H9 (cell line): ENCODE data around the gene ANKRD52. TPM values are rescaled to one million over a fixed set of nuclear protein-coding genes. Genes with fewer than 3 reads are reported as not detected.

ENCODE experiments used
- DNase-seq: peaks from one replicate; pipeline ENCODE4 v3.0.0-alpha.2; 2017
- H2AFZ ChIP-seq: one replicate; pipeline ENCODE4 v1.6.1; 2013; ENCODE audit warnings: mild to moderate bottlenecking, low read length, control low read depth, moderate library complexity
- H2AK5ac ChIP-seq: 2 replicates; pipeline ENCODE4 v1.6.1; 2013; ENCODE audit warnings: low read length, control low read depth, mixed read lengths; ENCODE audit not compliant: insufficient read length
- H2BK120ac ChIP-seq: one replicate; pipeline ENCODE4 v1.6.1; 2013; ENCODE audit warnings: low read depth, mild to moderate bottlenecking, low read length, control low read depth, inconsistent platforms; ENCODE audit not compliant: poor library complexity, severe bottlenecking
- H2BK12ac ChIP-seq: 2 replicates; pipeline ENCODE4 v1.6.1; 2013; ENCODE audit warnings: low read length, control low read depth, mixed read lengths, low read depth; ENCODE audit not compliant: insufficient read length
- H2BK15ac ChIP-seq: 2 replicates; pipeline ENCODE4 v1.6.1; 2013; ENCODE audit warnings: low read depth, low read length, control low read depth
- H2BK20ac ChIP-seq: one replicate; pipeline ENCODE4 v1.6.1; 2013; ENCODE audit warnings: low read depth, mild to moderate bottlenecking, low read length, control low read depth, inconsistent platforms; ENCODE audit not compliant: poor library complexity, severe bottlenecking
- H2BK5ac ChIP-seq: 2 replicates; pipeline ENCODE4 v1.6.1; 2013; ENCODE audit warnings: low read length, control low read depth, mixed read lengths; ENCODE audit not compliant: insufficient read length
- H3K14ac ChIP-seq: 2 replicates; pipeline ENCODE4 v1.6.1; 2013; ENCODE audit warnings: low read length, control low read depth; ENCODE audit not compliant: insufficient read depth
- H3K18ac ChIP-seq: 2 replicates; pipeline ENCODE4 v1.6.1; 2013; ENCODE audit warnings: low read depth, mild to moderate bottlenecking, mixed read lengths, low read length, control low read depth; ENCODE audit not compliant: insufficient read length
- H3K23ac ChIP-seq: 2 replicates; pipeline ENCODE4 v1.6.1; 2013; ENCODE audit warnings: low read length, control low read depth, mixed read lengths, low read depth; ENCODE audit not compliant: insufficient read length
- H3K23me2 ChIP-seq: 2 replicates; pipeline ENCODE4 v1.6.1; 2013; ENCODE audit warnings: low read depth, mild to moderate bottlenecking, mixed read lengths, low read length, control low read depth; ENCODE audit not compliant: insufficient read length, poor library complexity, severe bottlenecking
- H3K27ac ChIP-seq: 2 replicates; pipeline ENCODE4 v1.5.1; 2013; ENCODE audit warnings: low read length, control low read depth, mixed read lengths, low read depth; ENCODE audit not compliant: insufficient read length
- H3K27me3 ChIP-seq: 2 replicates; pipeline ENCODE4 v1.6.1; 2013; ENCODE audit warnings: low read length, control low read depth, inconsistent platforms; ENCODE audit not compliant: insufficient read depth
- H3K4ac ChIP-seq: 2 replicates; pipeline ENCODE4 v1.6.1; 2013; ENCODE audit warnings: low read depth, mild to moderate bottlenecking, control low read depth, inconsistent platforms, low read length, moderate library complexity
- H3K4me1 ChIP-seq: 2 replicates; pipeline ENCODE4 v1.6.1; 2013; ENCODE audit warnings: low read length, control low read depth, inconsistent platforms; ENCODE audit not compliant: insufficient read depth
- H3K4me2 ChIP-seq: 2 replicates; pipeline ENCODE4 v1.6.1; 2013; ENCODE audit warnings: low read length, control low read depth, mixed read lengths; ENCODE audit not compliant: insufficient read length, insufficient read depth
- H3K56ac ChIP-seq: 2 replicates; pipeline ENCODE4 v1.6.1; 2013; ENCODE audit warnings: low read depth, mild to moderate bottlenecking, mixed read lengths, low read length, control low read depth; ENCODE audit not compliant: insufficient read length
- H3K79me1 ChIP-seq: 2 replicates; pipeline ENCODE4 v1.6.1; 2013; ENCODE audit warnings: low read depth, mild to moderate bottlenecking, moderate library complexity, low read length, control low read depth, inconsistent platforms; ENCODE audit not compliant: insufficient read depth, poor library complexity, severe bottlenecking
- H3K79me2 ChIP-seq: 2 replicates; pipeline ENCODE4 v1.6.1; 2013; ENCODE audit warnings: low read length, control low read depth, inconsistent platforms; ENCODE audit not compliant: insufficient read depth
- H3K9ac ChIP-seq: 2 replicates; pipeline ENCODE4 v1.6.1; 2013; ENCODE audit warnings: low read length, control low read depth, mixed read lengths; ENCODE audit not compliant: insufficient read length; ENCODE audit errors: extremely low read depth
- H3K9me3 ChIP-seq: one replicate; pipeline ENCODE4 v1.6.1; 2013; ENCODE audit warnings: low read depth, low read length, inconsistent platforms; ENCODE audit not compliant: control insufficient read depth
- H3T11ph ChIP-seq: one replicate; pipeline ENCODE4 v1.6.1; 2013; ENCODE audit warnings: mild to moderate bottlenecking, low read length, control low read depth, inconsistent platforms
- H4K20me1 ChIP-seq: one replicate; pipeline ENCODE4 v1.6.1; 2013; ENCODE audit not compliant: control insufficient read depth, insufficient read length, insufficient read depth
- H4K5ac ChIP-seq: 2 replicates; pipeline ENCODE4 v1.6.1; 2013; ENCODE audit warnings: low read depth, mild to moderate bottlenecking, mixed read lengths, low read length, control low read depth; ENCODE audit not compliant: insufficient read length
- H4K8ac ChIP-seq: replicated peaks from 2 replicates; pipeline ENCODE4 v1.6.1; 2013; ENCODE audit warnings: low read length, control low read depth, mixed read lengths, low read depth; ENCODE audit not compliant: insufficient read length
- H4K91ac ChIP-seq: 2 replicates; pipeline ENCODE4 v1.6.1; 2013; ENCODE audit warnings: low read depth, mild to moderate bottlenecking, moderate library complexity, mixed read lengths, low read length, control low read depth; ENCODE audit not compliant: insufficient read length
- H3K27ac Mint-ChIP-seq, 3 experiments: 2 replicates in 2 of 3; 3 replicates in 1 of 3; pipeline ENCODE4 v1.8.0; 2020 to 2021; ENCODE audit warnings: mixed read lengths in 3 of 3, mild to moderate bottlenecking in 1 of 3, moderate library complexity in 1 of 3
- H3K27me3 Mint-ChIP-seq: 2 replicates; pipeline ENCODE4 v1.8.0; 2021; ENCODE audit warnings: low read depth, mild to moderate bottlenecking, moderate library complexity, mixed read lengths
- H3K36me3 Mint-ChIP-seq, 3 experiments: 2 replicates in 2 of 3; 3 replicates in 1 of 3; pipeline ENCODE4 v1.8.0; 2020 to 2021; ENCODE audit warnings: low read depth in 3 of 3, mixed read lengths in 3 of 3; ENCODE audit not compliant: insufficient read depth in 1 of 3
- H3K4me1 Mint-ChIP-seq, 2 experiments: 2 replicates each; pipeline ENCODE4 v1.8.0; 2020; ENCODE audit warnings: mixed read lengths in 2 of 2
- H3K4me3 Mint-ChIP-seq, 2 experiments: 2 replicates in 1 of 2; 3 replicates in 1 of 2; pipeline ENCODE4 v1.8.0; 2020 to 2021; ENCODE audit warnings: mild to moderate bottlenecking in 2 of 2, mixed read lengths in 2 of 2, moderate library complexity in 1 of 2
- H3K9me3 Mint-ChIP-seq, 2 experiments: 2 replicates in 1 of 2; 3 replicates in 1 of 2; pipeline ENCODE4 v1.8.0; 2020; ENCODE audit warnings: mild to moderate bottlenecking in 2 of 2, mixed read lengths in 2 of 2, moderate library complexity in 1 of 2
- WGBS: extraction: QIAGEN DNeasy Blood & Tissue Kit; methylation state at CpG from one replicate; pipeline ENCODE4 v1.1.7; 2013; ENCODE audit warnings: missing lambda C conversion rate, low lambda C conversion rate, mixed read lengths; ENCODE audit not compliant: insufficient read length; ENCODE audit errors: extremely low coverage; 5-methylcytosine and 5-hydroxymethylcytosine counted together
- total RNA-seq: library from RNA; stranded (reverse); gene quantifications from 2 replicates; pipeline ENCODE4 v1.2.1, GENCODE V29; 2021
- TF ChIP-seq, protein P1 (sequence below): fragments of 200-600 bp; sonication (generic); conservative IDR thresholded peaks from 3 replicates; pipeline ENCODE4 v1.8.0; 2021; ENCODE audit warnings: antibody characterized with exemption, mild to moderate bottlenecking

ANKRD52 gene
- total RNA-seq, 1 experiment from 2014 or later = 33.4 TPM

DNA sequence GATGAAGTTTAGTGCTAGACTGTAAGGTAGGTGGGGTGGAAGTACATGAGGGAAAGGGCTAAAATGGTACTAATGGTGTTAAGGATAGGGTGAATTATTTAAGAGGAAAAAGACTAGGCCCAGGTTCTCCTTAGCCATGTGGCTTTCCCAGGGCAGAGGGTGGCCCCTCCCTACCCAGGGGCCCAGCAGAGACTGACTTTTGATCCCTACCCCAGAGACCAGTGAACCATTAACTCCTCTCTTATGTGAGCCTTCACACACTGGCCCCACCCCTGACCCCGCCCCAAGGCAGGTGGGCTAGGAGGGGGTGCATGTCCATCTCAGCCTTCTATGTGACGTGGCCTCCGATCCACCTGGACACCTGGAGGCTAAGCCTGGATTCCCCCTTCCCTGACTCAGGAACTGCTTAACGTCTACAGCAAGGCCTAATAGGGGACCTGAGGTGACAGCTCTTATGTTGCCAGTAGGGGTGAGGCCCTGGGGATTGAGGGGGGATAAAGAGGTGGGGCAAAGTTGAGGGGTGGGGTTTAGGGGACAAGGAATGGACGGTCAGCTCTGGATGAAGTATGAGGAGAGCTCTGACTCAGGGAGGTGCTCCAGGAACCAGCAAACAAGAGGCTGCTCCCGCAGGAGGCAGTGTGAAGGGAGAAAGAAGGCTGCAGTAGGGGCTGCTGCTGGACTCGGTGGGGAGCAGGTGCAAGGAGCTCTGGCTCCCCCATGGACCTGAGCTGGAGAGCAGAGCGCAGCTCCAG, 27.6 kb downstream of the ANKRD52 start:
- TF ChIP-seq, protein P1, sequence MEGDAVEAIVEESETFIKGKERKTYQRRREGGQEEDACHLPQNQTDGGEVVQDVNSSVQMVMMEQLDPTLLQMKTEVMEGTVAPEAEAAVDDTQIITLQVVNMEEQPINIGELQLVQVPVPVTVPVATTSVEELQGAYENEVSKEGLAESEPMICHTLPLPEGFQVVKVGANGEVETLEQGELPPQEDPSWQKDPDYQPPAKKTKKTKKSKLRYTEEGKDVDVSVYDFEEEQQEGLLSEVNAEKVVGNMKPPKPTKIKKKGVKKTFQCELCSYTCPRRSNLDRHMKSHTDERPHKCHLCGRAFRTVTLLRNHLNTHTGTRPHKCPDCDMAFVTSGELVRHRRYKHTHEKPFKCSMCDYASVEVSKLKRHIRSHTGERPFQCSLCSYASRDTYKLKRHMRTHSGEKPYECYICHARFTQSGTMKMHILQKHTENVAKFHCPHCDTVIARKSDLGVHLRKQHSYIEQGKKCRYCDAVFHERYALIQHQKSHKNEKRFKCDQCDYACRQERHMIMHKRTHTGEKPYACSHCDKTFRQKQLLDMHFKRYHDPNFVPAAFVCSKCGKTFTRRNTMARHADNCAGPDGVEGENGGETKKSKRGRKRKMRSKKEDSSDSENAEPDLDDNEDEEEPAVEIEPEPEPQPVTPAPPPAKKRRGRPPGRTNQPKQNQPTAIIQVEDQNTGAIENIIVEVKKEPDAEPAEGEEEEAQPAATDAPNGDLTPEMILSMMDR = no peak
- Histone ChIP-seq H2BK15ac (no peak overlapping the region), H3K23ac (no peak overlapping the region), H2AK5ac (no peak overlapping the region), H2BK20ac (no peak overlapping the region), H3K27ac (no peak overlapping the region), H3K4me2 (no peak overlapping the region), H4K5ac (no peak overlapping the region), H4K8ac (no peak overlapping the region), H3K4ac (no peak overlapping the region), H3K79me2 (no peaks in the 10 kb centered on the region), H3K56ac (no peak overlapping the region), H3K14ac (no peak overlapping the region), H3K4me1 (no peaks in the 10 kb centered on the region), H2AFZ (no peak overlapping the region), H4K20me1 (peaks cover 3% of the 10 kb centered on the region), H3K79me1 (no peaks in the 10 kb centered on the region), H2BK12ac (no peak overlapping the region), H3K27me3 (no peaks in the 10 kb centered on the region), H2BK120ac (no peak overlapping the region), H2BK5ac (no peak overlapping the region), H3K23me2 (no peaks in the 10 kb centered on the region), H4K91ac (no peak overlapping the region), H3K9me3 (no peaks in the 10 kb centered on the region), H3K18ac (no peak overlapping the region), H3T11ph (no peak overlapping the region), H3K9ac (no peak overlapping the region)
- H3K36me3 Mint-ChIP-seq = peaks cover 2 to 17% (median 10%) of the 10 kb centered on the region in 3 experiments; a peak in 5 of 7 replicates
- no CpG with 5 or more reads among the region's 8 CpGs for WGBS
- H3K4me3 Mint-ChIP-seq = no peak overlapping the region
- H3K4me1 Mint-ChIP-seq = peaks cover 9 to 11% of the 10 kb centered on the region in 2 experiments; a peak in 3 of 4 replicates
- DNase-seq = peak; percentile 56
- no peaks in the 10 kb centered on the region; a peak in 1 of 5 replicates for H3K9me3 Mint-ChIP-seq
- H3K27ac Mint-ChIP-seq = no peak overlapping the region
- H3K27me3 Mint-ChIP-seq = peaks cover 10% of the 10 kb centered on the region
